Keratinocyte (primary cell): ENCODE data around the gene MAPK13. TPM values are rescaled to one million over a fixed set of nuclear protein-coding genes. Genes with fewer than 3 reads are reported as not detected.

ENCODE experiments used
- DNase-seq: peaks from one replicate; pipeline ENCODE4 v3.0.0-alpha.2; 2011; ENCODE audit warnings: low read depth, missing footprints, low spot score
- FAIRE-seq: peaks from 2 replicates; lab custom pipeline; 2011; peaks lifted over from hg19 to GRCh38; lab: Jason Lieb, UNC
- H2AFZ ChIP-seq: 2 replicates; pipeline ENCODE4 v1.6.0; 2012; ENCODE audit warnings: low read length, control low read depth, inconsistent platforms; ENCODE audit not compliant: control insufficient read depth
- H3K27ac ChIP-seq: 2 replicates; pipeline ENCODE4 v1.5.1; 2011; ENCODE audit warnings: low read length; ENCODE audit not compliant: control insufficient read depth, insufficient read depth
- H3K27me3 ChIP-seq: 3 replicates; pipeline ENCODE4 v1.6.0; 2011; ENCODE audit warnings: low read length; ENCODE audit not compliant: control insufficient read depth, insufficient read depth; ENCODE audit errors: extremely low read depth
- H3K36me3 ChIP-seq, 2 experiments: 2 replicates in 1 of 2; 3 replicates in 1 of 2; pipeline ENCODE4 v1.5.1; 2011; ENCODE audit warnings: low read length in 2 of 2, mild to moderate bottlenecking in 1 of 2; ENCODE audit not compliant: control insufficient read depth in 2 of 2, insufficient read depth in 2 of 2; ENCODE audit errors: extremely low read depth in 1 of 2
- H3K4me1 ChIP-seq: 3 replicates; pipeline ENCODE4 v1.5.1; 2011; ENCODE audit warnings: low read length; ENCODE audit not compliant: control insufficient read depth, insufficient read depth; ENCODE audit errors: extremely low read depth
- H3K4me2 ChIP-seq: 3 replicates; pipeline ENCODE4 v1.6.0; 2011; ENCODE audit warnings: low read depth, low read length; ENCODE audit not compliant: control insufficient read depth, insufficient read depth; ENCODE audit errors: extremely low read depth
- H3K4me3 ChIP-seq, 3 experiments: fragments of 200-600 bp in 1 of 3; sonication (generic) in 1 of 3; 2 replicates in 2 of 3; 3 replicates in 1 of 3; pipeline ENCODE4 v1.5.1; 2011 to 2016; ENCODE audit warnings: low read length in 3 of 3, mild to moderate bottlenecking in 3 of 3, control low read depth in 2 of 3, inconsistent platforms in 1 of 3, low read depth in 1 of 3, mixed read lengths in 1 of 3, mixed run types in 1 of 3, moderate library complexity in 1 of 3; ENCODE audit not compliant: control insufficient read depth in 2 of 3, insufficient read depth in 2 of 3; ENCODE audit errors: extremely low read depth in 1 of 3
- H3K79me2 ChIP-seq: 2 replicates; pipeline ENCODE4 v1.6.0; 2012; ENCODE audit warnings: low read length; ENCODE audit not compliant: control insufficient read depth, insufficient read depth
- H3K9ac ChIP-seq: 3 replicates; pipeline ENCODE4 v1.6.0; 2011; ENCODE audit warnings: low read length; ENCODE audit not compliant: control insufficient read depth, insufficient read depth; ENCODE audit errors: extremely low read depth
- H3K9me1 ChIP-seq: 3 replicates; pipeline ENCODE4 v1.6.0; 2011; ENCODE audit warnings: low read length; ENCODE audit not compliant: control insufficient read depth, insufficient read depth; ENCODE audit errors: extremely low read depth
- H3K9me3 ChIP-seq: 2 replicates; pipeline ENCODE4 v1.5.1; 2012; ENCODE audit warnings: low read depth, low read length; ENCODE audit not compliant: control insufficient read depth
- H4K20me1 ChIP-seq: 3 replicates; pipeline ENCODE4 v1.6.0; 2011; ENCODE audit warnings: low read length; ENCODE audit not compliant: control insufficient read depth, insufficient read depth; ENCODE audit errors: extremely low read depth
- CTCF ChIP-seq, 3 experiments: IDR thresholded peaks in 1 of 3; conservative IDR thresholded peaks in 1 of 3; optimal IDR thresholded peaks in 1 of 3; 2 replicates in 2 of 3; 3 replicates in 1 of 3; pipeline versions ENCODE3 to v1.5.1; 2011; ENCODE audit warnings: low read length in 3 of 3, mild to moderate bottlenecking in 3 of 3, moderate library complexity in 2 of 3, control low read depth in 1 of 3, inconsistent platforms in 1 of 3; ENCODE audit not compliant: insufficient read depth in 2 of 3; ENCODE audit errors: extremely low read depth in 1 of 3
- EZH2 ChIP-seq: IDR thresholded peaks from one replicate; pipeline ENCODE4 v1.6.1; 2012; ENCODE audit warnings: inconsistent platforms, mild to moderate bottlenecking, low read length, moderate library complexity
- dilution Hi-C: fragments of 300-500 bp; cut with MboI; formaldehyde crosslinking; loops from one replicate; pipeline ENCODE4 v1.7.0; 2020; ENCODE audit warnings: low sequenced_read_pairs; ENCODE audit not compliant: extremely low pct_ligation_motif_present
- polyA plus RNA-seq, 5 experiments: library from polyadenylated mRNA; depleted of rRNA in 3 of 5; stranded (reverse) in 3 of 5; stranded (forward) in 1 of 5; unstranded in 1 of 5; fragments of >200 nt; gene quantifications; 1 replicate in 1 of 5; 2 replicates in 3 of 5; 3 replicates in 1 of 5; pipeline versions ENCODE4 v1.2.1 to v1.2.3, GENCODE V29; 2011 to 2012; ENCODE audit warnings: missing spikeins in 2 of 5, low read depth in 1 of 5, low replicate concordance in 1 of 5

The MAPK13 gene
- polyA plus RNA-seq, 1 donor (not counting 4 experiments of a cell fraction or from before 2014, with no cell fraction given), result 19.3 TPM

DNA sequence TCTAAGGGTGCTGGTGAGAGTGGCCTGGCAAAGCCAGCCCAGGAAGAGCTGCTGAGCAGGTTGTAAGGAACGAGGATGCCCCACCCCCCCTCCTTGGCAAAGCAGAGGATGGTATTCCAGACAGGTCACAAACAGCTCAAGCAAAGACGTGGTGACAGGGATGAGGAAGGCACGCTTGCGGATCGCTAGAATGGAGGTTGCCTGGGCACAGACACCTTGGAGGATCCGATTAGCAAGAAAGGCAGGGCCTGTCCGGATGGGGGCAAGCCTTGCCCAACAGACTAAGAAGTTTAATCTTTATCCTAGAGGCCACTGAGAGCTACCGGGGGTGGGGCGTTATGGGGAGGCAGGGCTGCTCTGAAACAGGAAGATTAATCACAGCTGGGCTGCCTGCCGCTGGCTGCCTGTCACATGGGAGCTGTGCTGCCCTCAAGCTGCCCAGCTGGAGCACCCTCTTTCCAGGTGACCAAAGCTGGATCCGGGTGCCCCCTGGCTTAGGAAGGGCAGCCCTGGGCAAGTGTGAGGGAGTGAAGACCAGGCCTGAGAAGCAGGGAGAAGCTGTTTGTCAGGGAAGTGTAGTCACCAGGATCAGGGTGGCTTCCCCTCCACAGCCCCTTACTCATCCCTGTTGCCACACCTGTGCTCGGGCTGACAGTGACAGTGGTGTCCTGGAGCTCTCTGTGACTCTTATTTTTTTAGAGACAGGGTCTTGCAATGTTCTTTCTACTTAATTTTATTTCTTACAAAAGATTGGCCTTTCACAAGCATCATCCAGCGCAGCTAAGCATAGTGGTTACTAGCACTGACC, 9.1 kb upstream of the MAPK13 start:
- Histone ChIP-seq H3K27ac (no peak overlapping the region), H2AFZ (peak overlapping the region; percentile 34), H3K27me3 (no peaks in the 10 kb centered on the region), H3K79me2 (no peaks in the 10 kb centered on the region), H3K9me3 (no peaks in the 10 kb centered on the region), H3K9ac (peak overlapping the region; percentile 4), H3K9me1 (no peaks in the 10 kb centered on the region), H3K4me2 (peak overlapping the region; percentile 67), H3K4me3 (peak overlapping the region in 1 of 3 experiments; percentile 6), H3K36me3 (no peaks in the 10 kb centered on the region), H4K20me1 (no peaks in the 10 kb centered on the region), H3K4me1 (peaks cover 12% of the 10 kb centered on the region)
- TF ChIP-seq EZH2, result no peak
- peak in 1 of 3 experiments; percentile 40 for TF ChIP-seq CTCF (optimal IDR thresholded peaks at IDR 0.05 in 1 of 3, IDR thresholded peaks at IDR 0.05 in 1 of 3, conservative IDR thresholded peaks at IDR 0.05 in 1 of 3; ENCODE audit: extremely low read depth in 1 of 3, insufficient read depth in 2 of 3, low read length in 3 of 3)
- DNase-seq (no peak), FAIRE-seq (no peak)
- dilution Hi-C loops, result no loop called here

DNA sequence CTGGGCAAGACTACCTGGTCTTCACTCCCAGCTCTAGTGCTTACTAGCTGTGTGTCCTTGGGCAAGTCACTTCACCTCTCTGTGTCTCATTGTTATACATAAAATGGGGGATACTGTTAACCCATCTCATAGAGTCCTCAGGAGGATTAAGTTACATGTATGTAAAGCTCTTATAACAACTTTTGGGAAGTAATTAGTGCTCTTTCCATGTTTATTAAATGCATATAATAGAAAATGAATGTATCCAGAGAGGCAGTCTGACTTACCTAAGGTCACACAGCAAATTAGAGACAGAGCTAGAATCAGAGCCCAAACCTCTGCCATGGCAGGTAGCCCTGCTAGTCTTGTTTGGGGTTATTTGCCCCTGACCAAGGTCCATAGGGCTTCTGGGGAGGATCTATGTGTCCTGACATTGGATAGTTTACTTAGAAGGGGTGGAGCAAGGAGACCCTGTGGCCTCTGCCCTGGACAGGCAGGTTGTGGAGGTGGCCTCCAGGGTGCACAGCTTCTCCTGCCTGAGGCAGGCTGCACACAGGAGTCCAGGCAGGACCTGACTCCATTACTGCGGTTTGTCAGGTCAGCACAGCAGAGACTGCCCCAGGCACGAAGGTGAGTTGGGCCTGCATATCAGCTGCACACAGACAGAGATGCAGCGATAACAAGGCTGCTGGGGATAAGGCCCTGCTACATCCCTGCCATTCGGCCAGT, 8.4 kb upstream of the MAPK13 start:
- Histone ChIP-seq H3K27ac (no peak overlapping the region), H3K4me1 (peaks cover 12% of the 10 kb centered on the region), H3K9ac (no peak overlapping the region), H4K20me1 (no peaks in the 10 kb centered on the region), H3K9me1 (no peaks in the 10 kb centered on the region), H3K79me2 (no peaks in the 10 kb centered on the region), H3K4me2 (no peak overlapping the region), H3K9me3 (no peaks in the 10 kb centered on the region), H2AFZ (no peak overlapping the region), H3K27me3 (no peaks in the 10 kb centered on the region), H3K36me3 (no peaks in the 10 kb centered on the region), H3K4me3 (no peak overlapping the region)
- no peak for FAIRE-seq
- DNase-seq, result no peak
- dilution Hi-C loops, result no loop called here
- TF ChIP-seq EZH2, result no peak
- TF ChIP-seq CTCF (optimal IDR thresholded peaks at IDR 0.05 in 1 of 3, IDR thresholded peaks at IDR 0.05 in 1 of 3, conservative IDR thresholded peaks at IDR 0.05 in 1 of 3; ENCODE audit: extremely low read depth in 1 of 3, insufficient read depth in 2 of 3, low read length in 3 of 3), result no peak
